HCT116 (cell line): ENCODE results near the gene DACT1. TPM values are rescaled to one million over a fixed set of nuclear protein-coding genes. Genes with fewer than 3 reads are reported as not detected.
A peak's percentile ranks its signal among the peaks of the same experiment; 100 is the strongest.

Experiments used
- ATAC-seq: fragments of 200-7000 bp; cut with Tn5 transposase; 2 replicates; pipeline ENCODE4 v1.9.1; 2020; ENCODE audit warnings: mild to moderate bottlenecking, moderate library complexity
- BruUV-seq: library from RNA; stranded (reverse); fragments of 400-500 nt; replicated peaks from 2 replicates; lab custom pipeline; 2021; lab: Mats Ljungman, UMichigan
- CTCF ChIA-PET: fragments of 300-600 bp; sonication (Branson Sonifier 250); formaldehyde crosslinking; loops from one replicate; lab custom pipeline; 2021; ENCODE audit warnings: antibody characterized with exemption; lab: Charles Lee
- POLR2A ChIA-PET: fragments of 300-600, 350-600 bp; sonication (Branson Sonifier 250); formaldehyde crosslinking; loops from one replicate; lab custom pipeline; 2021; ENCODE audit warnings: antibody characterized with exemption; lab: Charles Lee
- RAD21 ChIA-PET, 2 experiments: fragments of 300-600 bp; sonication (Branson Sonifier 250); formaldehyde crosslinking; loops; one replicate each; lab custom pipeline; 2023; ENCODE audit warnings: low total read pairs in 2 of 2; ENCODE audit not compliant: uncharacterized antibody in 2 of 2, unreplicated experiment in 2 of 2, low non-redundant PET in 1 of 2; lab: Charles Lee
- DNase-seq: peaks from one replicate; pipeline ENCODE4 v3.0.0-alpha.2; 2010; ENCODE audit warnings: low read depth, low spot score
- H2AFZ ChIP-seq: fragments of 200-600 bp; shearing (Covaris generic), sonication (generic); 2 replicates; pipeline ENCODE4 v1.6.1; 2017; ENCODE audit warnings: low read depth, mixed run types, mixed read lengths, antibody characterized with exemption, low read length; ENCODE audit not compliant: poor library complexity, severe bottlenecking
- H3K27ac ChIP-seq: 2 replicates; pipeline ENCODE4 v1.5.1; 2012; ENCODE audit warnings: low read depth, low read length
- H3K27me3 ChIP-seq: fragments of 200-600 bp; sonication (generic); 2 replicates; pipeline ENCODE4 v1.6.1; 2016; ENCODE audit warnings: mixed run types, low read length, mixed read lengths; ENCODE audit not compliant: insufficient read depth
- H3K36me3 ChIP-seq, 2 experiments: fragments of 200-500 bp in 1 of 2; fragments of 200-600 bp in 1 of 2; sonication (Bioruptor generic) in 1 of 2; sonication (generic) in 1 of 2; 2 replicates each; pipeline versions ENCODE4 v1.5.1 to v1.6.1; 2014 to 2016; ENCODE audit warnings: low read length in 2 of 2, inconsistent platforms in 1 of 2, mixed read lengths in 1 of 2, mixed run types in 1 of 2; ENCODE audit not compliant: insufficient read depth in 2 of 2, control insufficient read depth in 1 of 2
- H3K4me1 ChIP-seq, 2 experiments: fragments of 200-600 bp in 1 of 2; sonication (generic) in 1 of 2; 2 replicates each; pipeline versions ENCODE4 v1.5.1 to v1.6.1; 2012 to 2017; ENCODE audit warnings: low read length in 2 of 2, inconsistent platforms in 1 of 2, mild to moderate bottlenecking in 1 of 2, mixed read lengths in 1 of 2, mixed run types in 1 of 2, moderate library complexity in 1 of 2; ENCODE audit not compliant: insufficient read depth in 2 of 2, control insufficient read depth in 1 of 2
- H3K4me2 ChIP-seq: fragments of 200-600 bp; sonication (generic); 2 replicates; pipeline ENCODE4 v1.6.1; 2017; ENCODE audit warnings: mixed run types, low read length, mixed read lengths
- H3K4me3 ChIP-seq, 2 experiments: fragments of 200-600 bp in 1 of 2; sonication (generic) in 1 of 2; replicated peaks in 1 of 2; 2 replicates each; pipeline ENCODE4 v1.5.1; 2011 to 2016; ENCODE audit warnings: low read length in 2 of 2, control low read depth in 1 of 2, low read depth in 1 of 2, mild to moderate bottlenecking in 1 of 2, mixed read lengths in 1 of 2, mixed run types in 1 of 2
- H3K79me2 ChIP-seq: fragments of 200-600 bp; sonication (generic); 2 replicates; pipeline ENCODE4 v1.6.1; 2017; ENCODE audit warnings: mild to moderate bottlenecking, mixed run types, low read length, moderate library complexity, mixed read lengths; ENCODE audit not compliant: insufficient read depth
- H3K9ac ChIP-seq: fragments of 200-600 bp; sonication (generic); 2 replicates; pipeline ENCODE4 v1.6.1; 2016; ENCODE audit warnings: low read length, mixed read lengths
- H3K9me2 ChIP-seq: fragments of 200-600 bp; sonication (generic), shearing (Covaris generic); 2 replicates; pipeline ENCODE4 v1.6.1; 2017; ENCODE audit warnings: mixed run types, mild to moderate bottlenecking, moderate library complexity; ENCODE audit not compliant: insufficient read depth
- H3K9me3 ChIP-seq, 2 experiments: fragments of 200-500 bp in 1 of 2; fragments of 200-600 bp in 1 of 2; sonication (Bioruptor generic) in 1 of 2; sonication (generic) in 1 of 2; 2 replicates each; pipeline ENCODE4 v1.6.1; 2014 to 2017; ENCODE audit warnings: low read length in 2 of 2, mixed read lengths in 2 of 2, inconsistent platforms in 1 of 2, low read depth in 1 of 2, mild to moderate bottlenecking in 1 of 2, mixed run types in 1 of 2, moderate library complexity in 1 of 2; ENCODE audit not compliant: control insufficient read depth in 1 of 2, insufficient read depth in 1 of 2
- H4K20me1 ChIP-seq: fragments of 200-600 bp; sonication (generic), shearing (Covaris generic); 2 replicates; pipeline ENCODE4 v1.6.1; 2017; ENCODE audit warnings: mixed run types, mild to moderate bottlenecking, moderate library complexity; ENCODE audit not compliant: insufficient read depth
- CEBPB ChIP-seq: IDR thresholded peaks from 2 replicates; pipeline ENCODE4 v1.6.1; 2012; ENCODE audit warnings: low read depth
- ELF1 ChIP-seq: IDR thresholded peaks from 2 replicates; pipeline ENCODE4 v1.6.1; 2012; ENCODE audit warnings: low read depth, borderline replicate concordance
- EZH2phosphoT487 ChIP-seq: fragments of 200-600 bp; IDR thresholded peaks from 2 replicates; pipeline ENCODE4 v1.6.1; 2018; ENCODE audit warnings: antibody characterized with exemption, borderline replicate concordance
- FOSL1 ChIP-seq: IDR thresholded peaks from 2 replicates; pipeline ENCODE4 v1.6.1; 2012; ENCODE audit warnings: low read depth
- JUND ChIP-seq: IDR thresholded peaks from 2 replicates; pipeline ENCODE4 v1.6.1; 2012
- POLR2A ChIP-seq: IDR thresholded peaks from 2 replicates; pipeline ENCODE4 v1.7.0; 2011; ENCODE audit warnings: borderline replicate concordance; ENCODE audit not compliant: insufficient read depth, insufficient read length; ENCODE audit errors: extremely low read depth
- RAD21 ChIP-seq: IDR thresholded peaks from 2 replicates; pipeline ENCODE4 v1.6.1; 2012; ENCODE audit warnings: low read depth, mild to moderate bottlenecking
- SIN3A ChIP-seq: IDR thresholded peaks from 2 replicates; pipeline ENCODE4 v1.6.1; 2012; ENCODE audit warnings: low read depth
- SP1 ChIP-seq: IDR thresholded peaks from 2 replicates; pipeline ENCODE4 v1.6.1; 2012; ENCODE audit warnings: low read depth
- SRF ChIP-seq: IDR thresholded peaks from 2 replicates; pipeline ENCODE4 v1.6.1; 2012; ENCODE audit warnings: low read depth
- ZFX ChIP-seq: fragments of 450-650 bp; IDR thresholded peaks from 2 replicates; pipeline ENCODE4 v1.6.1; 2017
- ZNF274 ChIP-seq: fragments of 200-500 bp; sonication (Bioruptor generic); IDR thresholded peaks from 2 replicates; pipeline ENCODE4 v1.6.1; 2014; ENCODE audit warnings: mild to moderate bottlenecking, low read depth, low read length, inconsistent platforms
- intact Hi-C: fragments of 100-400 bp; cut with micrococcal nuclease; formaldehyde crosslinking; loops from 2 replicates; pipeline ENCODE4 v1.10.0; 2022
- total RNA-seq: library from RNA; stranded (reverse); gene quantifications from one replicate; pipeline ENCODE4 v1.2.1, GENCODE V29; 2021; ENCODE audit not compliant: unreplicated experiment
- TF ChIP-seq, protein P1 (sequence below): IDR thresholded peaks from 2 replicates; pipeline ENCODE4 v1.6.1; 2012
- TF ChIP-seq, protein P2 (sequence below), 3 experiments: fragments of 200-600 bp in 1 of 3; sonication (generic) in 1 of 3; IDR thresholded peaks in 2 of 3; conservative IDR thresholded peaks in 1 of 3; 2 replicates each; pipeline ENCODE4 v1.5.1; 2012 to 2017; ENCODE audit warnings: low read depth in 2 of 3, low read length in 2 of 3, antibody characterized with exemption in 1 of 3, borderline replicate concordance in 1 of 3, control low read depth in 1 of 3, mild to moderate bottlenecking in 1 of 3, mixed read lengths in 1 of 3, mixed run types in 1 of 3, moderate library complexity in 1 of 3; ENCODE audit not compliant: insufficient read depth in 1 of 3

The DACT1 gene
- total RNA-seq, 1 experiment from 2014 or later = 1.6 TPM

DNA sequence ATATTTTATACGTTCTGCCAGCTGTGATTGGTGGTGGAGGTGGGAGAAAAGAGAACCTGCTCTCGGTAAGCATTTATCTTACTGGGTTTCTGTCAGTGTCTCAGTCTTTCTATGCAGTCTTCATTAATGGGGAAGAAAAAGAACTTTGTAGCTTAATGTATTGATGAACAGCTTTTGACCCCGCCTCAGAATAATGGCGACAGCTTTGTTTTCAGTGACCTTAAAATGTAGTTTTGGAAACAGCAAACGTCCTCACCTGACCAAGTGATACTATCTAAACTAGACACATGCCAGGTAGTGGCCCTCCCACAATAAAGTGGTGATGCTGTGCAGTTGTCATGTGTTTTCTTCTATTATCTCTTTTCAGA lies 1.4 kb downstream of the DACT1 start:
- Histone ChIP-seq H3K9ac (peak overlapping the region; percentile 32; the same call in 1 of the 2 replicates), H3K36me3 (no peaks in the 10 kb centered on the region), H3K4me1 (peaks cover 7 to 39% of the 10 kb centered on the region in 2 experiments; a peak in 3 of 4 replicates), H3K4me2 (peak overlapping the region; percentile 87), H3K79me2 (no peaks in the 10 kb centered on the region), H2AFZ (no peak overlapping the region), H3K27me3 (peaks cover 3% of the 10 kb centered on the region; the same call in 1 of the 2 replicates), H4K20me1 (no peaks in the 10 kb centered on the region), H3K27ac (no peak overlapping the region), H3K9me3 (no peaks in the 10 kb centered on the region), H3K9me2 (no peaks in the 10 kb centered on the region)
- ChIA-PET RAD21 (interaction anchor here in 1 of 2 experiments (0.9 to 1.1 kb wide), 2 partner anchors 138 to 188 kb away, joined by 3 to 5 read pairs; no protein-coding TSS in a partner anchor), POLR2A (interaction anchor here (0.5 kb wide), 1 partner anchor 1249 kb away, joined by 3 read pairs; the partner anchor contains the start of gene NAA30), CTCF (interaction anchor here (1.3 to 4.0 kb wide), 6 partner anchors 10 to 484 kb away, joined by 3 to 25 read pairs (median 4); no protein-coding TSS in a partner anchor)
- intact Hi-C loops = no loop called here
- no peak for ATAC-seq
- BruUV-seq = no TSS peak
- DNase-seq = no peak
- TF ChIP-seq ZFX (no peak), JUND (no peak), ZNF274 (no peak)
- TF ChIP-seq, protein P1, sequence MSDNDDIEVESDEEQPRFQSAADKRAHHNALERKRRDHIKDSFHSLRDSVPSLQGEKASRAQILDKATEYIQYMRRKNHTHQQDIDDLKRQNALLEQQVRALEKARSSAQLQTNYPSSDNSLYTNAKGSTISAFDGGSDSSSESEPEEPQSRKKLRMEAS = no peak
- TF ChIP-seq, all 23 proteins: peak for 0
- peak overlapping the region; percentile 50 to 61 for H3K4me3 ChIP-seq

DNA sequence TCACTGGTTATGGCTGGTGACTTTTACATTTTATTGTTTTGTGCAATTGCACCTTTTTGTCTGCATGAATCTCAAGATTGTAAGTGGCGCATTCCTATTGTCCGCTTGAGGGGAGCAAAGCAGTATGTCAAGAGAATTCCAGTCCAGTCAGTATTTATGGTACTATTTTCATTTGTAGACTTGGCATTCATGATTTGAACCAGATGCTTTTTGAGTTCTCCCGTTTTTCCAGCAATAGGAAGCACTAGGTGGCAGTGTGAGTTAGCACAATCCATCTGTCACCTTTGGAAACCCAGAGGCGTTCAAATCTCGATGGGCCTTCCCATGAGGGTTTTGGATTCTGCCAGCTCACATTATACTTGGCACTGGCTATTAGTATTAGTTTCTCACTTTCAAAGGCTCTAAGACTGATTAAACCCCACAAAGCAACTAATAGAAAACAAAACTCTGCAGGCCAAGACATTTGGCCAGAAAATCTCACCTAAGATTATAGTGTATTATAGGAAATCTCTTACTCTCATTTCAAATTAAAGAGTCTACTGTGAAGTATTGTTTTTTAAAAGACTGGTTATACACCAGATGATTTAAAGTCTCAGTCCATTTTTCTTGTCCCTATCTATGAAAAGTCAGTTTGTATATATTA lies 2.2 kb downstream of the DACT1 start:
- no peaks in the 10 kb centered on the region for H3K36me3 ChIP-seq
- BruUV-seq = no TSS peak
- POLR2A ChIA-PET = no interaction called here
- H3K4me3 ChIP-seq = no peak overlapping the region
- no peak overlapping the region for H3K27ac ChIP-seq
- no peaks in the 10 kb centered on the region for H3K79me2 ChIP-seq
- H4K20me1 ChIP-seq = no peaks in the 10 kb centered on the region
- CTCF ChIA-PET = interaction anchor here (0.8 to 4.0 kb wide), 5 partner anchors 14 to 484 kb away, joined by 3 to 25 read pairs (median 4); no protein-coding TSS in a partner anchor
- peak; percentile 62 for DNase-seq
- peaks cover 7 to 39% of the 10 kb centered on the region in 2 experiments; a peak in 3 of 4 replicates for H3K4me1 ChIP-seq
- intact Hi-C loops = loop anchor here (1.0 to 5.0 kb wide), 6 partner anchors 139 to 531 kb away; no protein-coding TSS in a partner anchor
- peak overlapping the region; percentile 24 for H2AFZ ChIP-seq
- RAD21 ChIA-PET = interaction anchor here in 1 of 2 experiments (0.9 kb wide), 1 partner anchor 187 kb away, joined by 5 read pairs; no protein-coding TSS in a partner anchor
- ATAC-seq = peak; percentile 16; the same call in 1 of the 2 replicates
- no peak overlapping the region for H3K9ac ChIP-seq
- H3K27me3 ChIP-seq = peaks cover 3% of the 10 kb centered on the region; the same call in 1 of the 2 replicates
- no peaks in the 10 kb centered on the region for H3K9me2 ChIP-seq
- H3K9me3 ChIP-seq = no peaks in the 10 kb centered on the region
- H3K4me2 ChIP-seq = peak overlapping the region; percentile 87; the same call in 1 of the 2 replicates
- TF ChIP-seq CEBPB = no peak
- TF ChIP-seq FOSL1 = no peak
- TF ChIP-seq SIN3A = no peak
- TF ChIP-seq, protein P1 = no peak
- no peak for TF ChIP-seq SP1
- no peak for TF ChIP-seq SRF
- TF ChIP-seq RAD21 = peak; percentile 91
- no peak for TF ChIP-seq POLR2A
- TF ChIP-seq ELF1 = no peak
- TF ChIP-seq EZH2phosphoT487 = no peak
- TF ChIP-seq, protein P2, sequence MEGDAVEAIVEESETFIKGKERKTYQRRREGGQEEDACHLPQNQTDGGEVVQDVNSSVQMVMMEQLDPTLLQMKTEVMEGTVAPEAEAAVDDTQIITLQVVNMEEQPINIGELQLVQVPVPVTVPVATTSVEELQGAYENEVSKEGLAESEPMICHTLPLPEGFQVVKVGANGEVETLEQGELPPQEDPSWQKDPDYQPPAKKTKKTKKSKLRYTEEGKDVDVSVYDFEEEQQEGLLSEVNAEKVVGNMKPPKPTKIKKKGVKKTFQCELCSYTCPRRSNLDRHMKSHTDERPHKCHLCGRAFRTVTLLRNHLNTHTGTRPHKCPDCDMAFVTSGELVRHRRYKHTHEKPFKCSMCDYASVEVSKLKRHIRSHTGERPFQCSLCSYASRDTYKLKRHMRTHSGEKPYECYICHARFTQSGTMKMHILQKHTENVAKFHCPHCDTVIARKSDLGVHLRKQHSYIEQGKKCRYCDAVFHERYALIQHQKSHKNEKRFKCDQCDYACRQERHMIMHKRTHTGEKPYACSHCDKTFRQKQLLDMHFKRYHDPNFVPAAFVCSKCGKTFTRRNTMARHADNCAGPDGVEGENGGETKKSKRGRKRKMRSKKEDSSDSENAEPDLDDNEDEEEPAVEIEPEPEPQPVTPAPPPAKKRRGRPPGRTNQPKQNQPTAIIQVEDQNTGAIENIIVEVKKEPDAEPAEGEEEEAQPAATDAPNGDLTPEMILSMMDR (IDR thresholded peaks at IDR 0.05 in 2 of 3, conservative IDR thresholded peaks at IDR 0.05 in 1 of 3; ENCODE audit: borderline replicate concordance in 1 of 3, insufficient read depth in 1 of 3, low read depth in 2 of 3, low read length in 2 of 3) = peak; percentile 71 to 80 (median 80)
